ENCODE results near the gene UBAC1. TPM values are rescaled to one million over a fixed set of nuclear protein-coding genes. Genes with fewer than 3 reads are reported as not detected.

Gene UBAC1
- total and polyA plus RNA-seq, 9 of the 15 experiments (the other 6 are each of a cell fraction or from before 2014, with no cell fraction given): 94.0 to 399 (median 228) TPM

- Histone ChIP-seq H3K4me3 (no peak overlapping the region), H3K9ac (ENCODE audit: insufficient read depth in 1 of 2, low read depth in 2 of 2, low read length in 2 of 2) (no peak overlapping the region), H3K4me1 (replicated peaks in 1 of 2; ENCODE audit: control insufficient read depth in 2 of 2, insufficient read depth in 2 of 2, low read length in 2 of 2) (peaks cover 13 to 14% of the 10 kb centered on the region in 2 experiments; a peak in 4 of 5 replicates), H3K9me1 (ENCODE audit: control insufficient read depth, insufficient read depth, low read length) (no peaks in the 10 kb centered on the region), H3K36me3 (ENCODE audit: control insufficient read depth, insufficient read depth, low read length) (peaks cover 71% of the 10 kb centered on the region), H3K4me2 (ENCODE audit: insufficient read depth, low read length) (no peak overlapping the region), H3K79me2 (ENCODE audit: control insufficient read depth, insufficient read depth, low read length) (peaks cover 20% of the 10 kb centered on the region), H3K9me3 (replicated peaks; ENCODE audit: control insufficient read depth, insufficient read depth, low read depth, low read length) (peaks cover 27% of the 10 kb centered on the region), H3K27me3 (ENCODE audit: control insufficient read depth in 2 of 2, insufficient read depth in 2 of 2, low read length in 2 of 2) (no peaks in the 10 kb centered on the region), H3K27ac (ENCODE audit: extremely low read depth, low read depth, low read length) (no peak overlapping the region), H4K20me1 (replicated peaks; ENCODE audit: control insufficient read depth, insufficient read depth, low read length) (no peaks in the 10 kb centered on the region), H2AFZ (ENCODE audit: low read depth, low read length) (no peak overlapping the region)
- intact Hi-C loops (cut with micrococcal nuclease): no loop called here
- in situ Hi-C loops (cut with MboI): no loop called here
- POLR2A ChIA-PET: no interaction called here
- DNase-seq (ENCODE audit: extremely low read depth in 1 of 4, low spot score in 3 of 4): no peak
- BruUV-seq (replicated peaks): no TSS peak
- no peak for FAIRE-seq
- 94% methylated on average over 1 of the region's 1 CpG for WGBS (ENCODE audit: insufficient coverage, low coverage, missing lambda C conversion rate)
- CTCF ChIA-PET (ENCODE audit: low intra/inter-chr PET ratio): no interaction called here
- no peak for TF ChIP-seq SMARCC2 (IDR thresholded peaks at IDR 0.05; ENCODE audit: low read depth)
- TF ChIP-seq GATAD2A (IDR thresholded peaks at IDR 0.05): no peak
- no peak for TF ChIP-seq TAF9B (IDR thresholded peaks at IDR 0.05; ENCODE audit: partially characterized antibody)
- TF ChIP-seq FOXK1 (CRISPR knock-in tag; IDR thresholded peaks at IDR 0.05; ENCODE audit: borderline replicate concordance): no peak
- no peak for TF ChIP-seq ZNF717 (CRISPR knock-in tag; IDR thresholded peaks at IDR 0.05)
- TF ChIP-seq ZNF354B (CRISPR knock-in tag; IDR thresholded peaks at IDR 0.05): no peak
- no peak for TF ChIP-seq PHB (CRISPR knock-in tag; IDR thresholded peaks at IDR 0.05)
- no peak for TF ChIP-seq KDM2B (CRISPR knock-in tag; IDR thresholded peaks at IDR 0.05)
- TF ChIP-seq NUFIP1 (IDR thresholded peaks at IDR 0.05; ENCODE audit: partially characterized antibody): no peak
- no peak for TF ChIP-seq HMG20B (CRISPR knock-in tag; IDR thresholded peaks at IDR 0.05)
- TF ChIP-seq MGA (IDR thresholded peaks at IDR 0.05): no peak
- TF ChIP-seq KDM5B (IDR thresholded peaks at IDR 0.05; ENCODE audit: insufficient replicate concordance, low read depth, low read length): no peak
- ATAC-seq: no peak
Observed at GRCh38 chr9:135914921-135915320, 46.3 kb downstream of the UBAC1 start.
